ENCODE data around the gene THAP5.
"Not testable (repeated sequence)": the region's sequence is repeated elsewhere in the genome, so short reads cannot be mapped to it uniquely, and the experiment has no call there.

THAP5 gene

DNA sequence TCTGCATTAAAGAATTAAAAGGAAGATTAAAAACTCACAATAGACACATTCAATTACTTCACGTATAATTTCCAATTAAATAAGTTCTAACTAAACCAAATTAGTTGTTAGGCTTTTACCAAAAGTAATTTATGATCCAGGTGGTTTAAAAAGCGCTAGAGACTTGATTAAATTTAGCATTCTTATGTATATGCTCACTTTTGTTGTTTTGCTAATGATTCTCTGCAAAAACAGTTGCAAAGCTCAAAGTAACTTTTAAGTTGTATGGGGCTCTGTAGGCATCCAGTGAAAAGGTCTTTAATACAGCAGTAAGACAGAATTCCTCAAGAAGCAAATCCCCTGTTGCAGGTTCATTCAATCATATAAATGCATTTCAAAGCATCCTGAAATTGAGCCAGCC, 28.0 kb downstream of the THAP5 start:
- no peaks in the 10 kb centered on the region for H3K36me3 ChIP-seq
- H3K27me3 ChIP-seq, result no peaks in the 10 kb centered on the region
- H3K9me3 ChIP-seq, result no peaks in the 10 kb centered on the region
- H3K4me3 ChIP-seq (ENCODE audit: low read depth, low read length), result no peak overlapping the region
- DNase-seq, result no peak
- TF ChIP-seq, protein P1, sequence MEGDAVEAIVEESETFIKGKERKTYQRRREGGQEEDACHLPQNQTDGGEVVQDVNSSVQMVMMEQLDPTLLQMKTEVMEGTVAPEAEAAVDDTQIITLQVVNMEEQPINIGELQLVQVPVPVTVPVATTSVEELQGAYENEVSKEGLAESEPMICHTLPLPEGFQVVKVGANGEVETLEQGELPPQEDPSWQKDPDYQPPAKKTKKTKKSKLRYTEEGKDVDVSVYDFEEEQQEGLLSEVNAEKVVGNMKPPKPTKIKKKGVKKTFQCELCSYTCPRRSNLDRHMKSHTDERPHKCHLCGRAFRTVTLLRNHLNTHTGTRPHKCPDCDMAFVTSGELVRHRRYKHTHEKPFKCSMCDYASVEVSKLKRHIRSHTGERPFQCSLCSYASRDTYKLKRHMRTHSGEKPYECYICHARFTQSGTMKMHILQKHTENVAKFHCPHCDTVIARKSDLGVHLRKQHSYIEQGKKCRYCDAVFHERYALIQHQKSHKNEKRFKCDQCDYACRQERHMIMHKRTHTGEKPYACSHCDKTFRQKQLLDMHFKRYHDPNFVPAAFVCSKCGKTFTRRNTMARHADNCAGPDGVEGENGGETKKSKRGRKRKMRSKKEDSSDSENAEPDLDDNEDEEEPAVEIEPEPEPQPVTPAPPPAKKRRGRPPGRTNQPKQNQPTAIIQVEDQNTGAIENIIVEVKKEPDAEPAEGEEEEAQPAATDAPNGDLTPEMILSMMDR (IDR thresholded peaks at IDR 0.05; ENCODE audit: low read depth, low read length), result no peak
- no peaks in the 10 kb centered on the region for H3K4me1 ChIP-seq

DNA sequence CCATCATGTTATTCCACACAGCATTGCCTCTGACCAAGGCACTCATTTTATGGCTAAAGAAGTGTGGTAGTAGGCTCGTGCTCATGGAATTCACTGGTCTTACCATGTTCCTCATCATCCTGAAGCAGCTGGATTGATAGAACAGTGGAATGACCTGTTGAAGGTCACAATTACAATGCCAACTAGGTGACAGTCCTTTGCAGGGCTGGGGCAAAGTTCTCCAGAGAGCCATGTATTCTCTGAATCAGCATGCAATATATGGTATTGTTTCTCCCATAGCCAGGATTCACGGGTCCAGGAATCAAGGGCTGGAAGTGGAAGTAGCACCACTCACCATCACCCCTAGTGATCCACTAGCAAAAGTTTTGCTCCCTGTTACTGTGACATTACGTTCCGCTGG, 30.8 kb downstream of the THAP5 start:
- DNase-seq; H3K36me3 ChIP-seq; H3K27me3 ChIP-seq; H3K4me3 ChIP-seq (ENCODE audit: low read depth, low read length); H3K4me1 ChIP-seq; H3K9me3 ChIP-seq: not testable (repeated sequence)

DNA sequence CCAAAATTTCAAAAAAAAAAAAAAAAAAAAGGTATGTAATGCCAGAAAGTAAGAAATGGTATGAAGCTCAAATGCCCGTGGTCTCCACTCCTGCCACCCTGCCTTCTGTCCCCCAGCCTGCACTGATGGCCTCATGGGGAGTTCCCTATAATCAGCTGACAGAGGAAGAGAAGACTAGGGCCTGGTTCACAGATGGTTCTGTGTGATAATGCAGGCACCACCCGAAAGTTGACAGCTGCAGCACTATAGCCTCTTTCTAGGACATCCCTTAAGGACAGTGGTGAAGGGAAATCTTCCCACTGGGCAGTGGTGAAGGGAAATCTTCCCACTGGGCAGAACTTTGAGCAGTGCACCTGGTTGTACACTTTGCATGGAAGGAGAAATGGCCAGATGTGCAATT, 31.3 kb downstream of the THAP5 start:
- DNase-seq; H3K9me3 ChIP-seq; H3K4me3 ChIP-seq (ENCODE audit: low read depth, low read length); H3K4me1 ChIP-seq; H3K36me3 ChIP-seq; H3K27me3 ChIP-seq: not testable (repeated sequence)

DNA sequence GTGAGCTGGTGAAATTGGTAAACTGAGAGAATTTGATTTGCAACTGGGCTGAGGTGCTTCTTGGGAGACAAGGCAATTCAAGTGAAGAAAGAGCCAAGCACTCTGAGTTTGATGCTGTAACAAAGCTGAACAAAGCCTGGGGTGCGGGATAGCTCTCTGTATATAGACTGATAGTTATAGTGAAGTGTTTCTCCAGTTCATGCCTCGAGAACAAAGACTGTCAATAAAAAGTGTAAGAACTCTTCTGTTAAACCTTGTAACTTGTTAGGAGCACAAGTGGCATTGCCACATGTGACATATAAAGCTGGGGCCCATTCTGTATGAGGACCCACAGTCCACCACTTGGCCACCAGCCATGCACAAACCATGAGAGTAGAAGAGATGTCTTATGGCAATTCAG, 32.3 kb downstream of the THAP5 start:
- H3K27me3 ChIP-seq, result no peaks in the 10 kb centered on the region
- no peaks in the 10 kb centered on the region for H3K9me3 ChIP-seq
- no peak for DNase-seq
- H3K36me3 ChIP-seq, result no peaks in the 10 kb centered on the region
- TF ChIP-seq, protein P1 (IDR thresholded peaks at IDR 0.05; ENCODE audit: low read depth, low read length), result no peak
- no peak overlapping the region for H3K4me3 ChIP-seq (ENCODE audit: low read depth, low read length)
- no peaks in the 10 kb centered on the region for H3K4me1 ChIP-seq

DNA sequence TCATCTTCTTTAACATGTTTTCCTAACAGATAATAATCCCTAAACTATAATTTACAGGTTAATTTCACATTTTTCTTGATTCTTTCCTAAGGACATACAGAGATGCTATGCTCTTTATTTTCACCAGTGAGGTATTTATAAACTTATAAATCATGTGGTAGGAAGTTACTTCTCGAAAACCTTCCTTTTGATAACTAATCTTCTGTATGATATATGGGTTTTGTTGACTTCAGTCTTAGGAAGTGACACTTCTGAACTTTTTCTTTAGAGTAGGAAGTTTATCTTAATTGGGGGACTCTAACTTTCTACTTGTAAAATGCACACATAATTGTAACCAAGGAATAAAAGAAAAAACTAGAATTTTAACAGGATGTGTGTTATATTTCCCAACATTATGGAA, 33.8 kb downstream of the THAP5 start:
- Histone ChIP-seq H3K4me1 (no peaks in the 10 kb centered on the region), H3K4me3 (ENCODE audit: low read depth, low read length) (no peak overlapping the region), H3K36me3 (no peaks in the 10 kb centered on the region), H3K27me3 (no peaks in the 10 kb centered on the region), H3K9me3 (no peaks in the 10 kb centered on the region)
- DNase-seq, result no peak
- TF ChIP-seq, protein P1 (IDR thresholded peaks at IDR 0.05; ENCODE audit: low read depth, low read length), result no peak

DNA sequence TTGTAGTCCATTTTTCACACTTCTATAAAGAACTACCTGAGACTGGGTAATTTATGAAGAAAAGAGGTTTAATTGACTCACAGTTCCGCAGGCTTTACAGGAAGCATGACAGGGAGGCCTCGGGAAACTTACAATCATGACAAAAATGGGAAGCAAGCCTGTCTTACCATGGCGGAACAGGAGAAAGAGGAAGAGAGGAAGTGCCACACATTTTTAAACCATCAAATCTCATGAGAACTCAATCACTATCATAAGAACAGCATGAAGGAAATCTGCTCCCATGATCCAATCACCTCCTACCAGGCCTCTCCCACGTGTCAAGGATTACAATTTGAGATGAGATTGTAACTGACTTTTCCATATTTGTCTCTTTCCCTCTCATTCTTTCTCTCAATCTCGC, 34.2 kb downstream of the THAP5 start:
- H3K27me3 ChIP-seq, result no peaks in the 10 kb centered on the region
- H3K4me1 ChIP-seq, result no peaks in the 10 kb centered on the region
- H3K4me3 ChIP-seq (ENCODE audit: low read depth, low read length), result no peak overlapping the region
- TF ChIP-seq, protein P1 (IDR thresholded peaks at IDR 0.05; ENCODE audit: low read depth, low read length), result no peak
- H3K9me3 ChIP-seq, result no peaks in the 10 kb centered on the region
- no peak for DNase-seq
- H3K36me3 ChIP-seq, result no peaks in the 10 kb centered on the region

DNA sequence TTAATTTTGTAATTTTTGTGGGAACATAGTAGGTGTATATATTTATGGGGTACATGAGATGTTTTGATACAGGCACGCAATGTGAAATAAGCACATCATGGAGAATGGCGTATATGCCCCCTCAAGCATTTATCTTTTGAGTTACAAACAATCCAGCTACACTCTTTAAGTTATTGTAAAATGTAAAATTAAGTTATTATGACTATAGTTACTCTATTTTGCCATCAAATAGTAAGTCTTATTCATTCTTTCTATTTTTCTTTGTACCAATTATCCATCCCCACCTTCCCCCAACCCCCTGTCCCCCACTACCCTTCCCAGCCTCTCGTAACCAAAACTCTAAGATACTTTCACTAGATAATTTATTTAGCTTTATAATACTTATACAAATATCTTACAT, 35.8 kb downstream of the THAP5 start:
- no peaks in the 10 kb centered on the region for H3K27me3 ChIP-seq
- TF ChIP-seq, protein P1 (IDR thresholded peaks at IDR 0.05; ENCODE audit: low read depth, low read length), result no peak

More for the DNA sequence above, 35.8 kb downstream of the THAP5 start:
- no peaks in the 10 kb centered on the region for H3K36me3 ChIP-seq
- no peak for DNase-seq
- H3K9me3 ChIP-seq, result no peaks in the 10 kb centered on the region
- H3K4me3 ChIP-seq (ENCODE audit: low read depth, low read length), result no peak overlapping the region
- H3K4me1 ChIP-seq, result no peaks in the 10 kb centered on the region
